K562 (cell line): ENCODE measurements around the gene GUK1. TPM values are rescaled to one million over a fixed set of nuclear protein-coding genes. Genes with fewer than 3 reads are reported as not detected.

ENCODE experiments used
- ARID2 ChIP-seq: fragments of 450-650 bp; IDR thresholded peaks from 2 replicates; pipeline ENCODE4 v1.6.1; 2017; ENCODE audit warnings: antibody characterized with exemption, mild to moderate bottlenecking
- DNMT1 ChIP-seq: fragments of 450-650 bp; IDR thresholded peaks from 2 replicates; pipeline ENCODE4 v1.6.1; 2016; ENCODE audit warnings: antibody characterized with exemption, mild to moderate bottlenecking
- HCFC1 ChIP-seq: IDR thresholded peaks from 2 replicates; pipeline ENCODE4 v1.6.1; 2012; ENCODE audit warnings: low read depth, low read length, improper control_type of control experiment
- HEY1 ChIP-seq: fragments of 250-450 bp; sonication (Bioruptor Pico); IDR thresholded peaks from 2 replicates; pipeline ENCODE4 v1.5.0; 2020; ENCODE audit warnings: mild to moderate bottlenecking, moderate library complexity, borderline replicate concordance
- HMGXB4 ChIP-seq: sonication (generic); formaldehyde crosslinking; IDR thresholded peaks from 2 replicates; pipeline ENCODE4 v1.8.1; 2023; ENCODE audit warnings: mild to moderate bottlenecking, missing genetic modification reagents
- ID3 ChIP-seq, 2 experiments: fragments of 250-450 bp in 1 of 2; fragments of 450-650 bp in 1 of 2; sonication (Bioruptor Pico) in 1 of 2; IDR thresholded peaks; 2 replicates each; pipeline versions ENCODE4 v1.6.1 to v1.8.0; 2016 to 2021; ENCODE audit warnings: mild to moderate bottlenecking in 2 of 2, moderate library complexity in 2 of 2, missing compliant biosample characterization in 1 of 2, missing genetic modification characterization in 1 of 2
- KDM5B ChIP-seq: fragments of 200-600 bp; sonication (generic); IDR thresholded peaks from 2 replicates; pipeline ENCODE4 v1.6.1; 2012; ENCODE audit warnings: low read depth, mild to moderate bottlenecking, moderate library complexity, low read length, control low read depth, inconsistent platforms; ENCODE audit not compliant: insufficient replicate concordance
- NCOR1 ChIP-seq: fragments of 450-650 bp; IDR thresholded peaks from 2 replicates; pipeline ENCODE4 v1.6.1; 2016; ENCODE audit warnings: mild to moderate bottlenecking, moderate library complexity
- NFIC ChIP-seq: fragments of 450-650 bp; IDR thresholded peaks from 2 replicates; pipeline ENCODE4 v1.6.1; 2017; ENCODE audit warnings: mild to moderate bottlenecking, inconsistent platforms
- NFRKB ChIP-seq: fragments of 450-650 bp; IDR thresholded peaks from 2 replicates; pipeline ENCODE4 v1.6.1; 2016; ENCODE audit warnings: low read depth
- VEZF1 ChIP-seq: fragments of 200-800 bp; sonication (Bioruptor generic); IDR thresholded peaks from 2 replicates; pipeline ENCODE4 v1.6.1; 2017; ENCODE audit warnings: missing genetic modification characterization, missing compliant biosample characterization
- ZNF217 ChIP-seq: sonication (generic); formaldehyde crosslinking; IDR thresholded peaks from 2 replicates; pipeline ENCODE4 v1.8.0; 2022; ENCODE audit warnings: mild to moderate bottlenecking, missing genetic modification reagents
- ZNF324 ChIP-seq: fragments of 250-450 bp; sonication (Bioruptor Pico); IDR thresholded peaks from 2 replicates; pipeline ENCODE4 v1.4.0; 2020; ENCODE audit warnings: mild to moderate bottlenecking
- ZNF407 ChIP-seq: fragments of 450-650 bp; IDR thresholded peaks from 2 replicates; pipeline ENCODE4 v1.6.1; 2016; ENCODE audit warnings: low read depth
- ZNF830 ChIP-seq: fragments of 250-450 bp; sonication (Bioruptor Pico); IDR thresholded peaks from 2 replicates; pipeline ENCODE4 v1.5.0; 2021; ENCODE audit warnings: mild to moderate bottlenecking
- polyA plus RNA-seq, 8 experiments: library from polyadenylated mRNA; depleted of rRNA in 4 of 8; stranded (reverse) in 5 of 8; unstranded in 3 of 8; fragments of >200 nt; fragmentation: Nextera tagmentation in 2 of 8; fragmentation: Illumina TruSeq in 1 of 8; extraction: Ambion mirVana in 2 of 8; extraction: Trizol in 1 of 8; gene quantifications; 2 replicates each; pipeline versions ENCODE4 v1.2.1 to v1.2.3, GENCODE V29; 2011 to 2014; ENCODE audit warnings: inconsistent platforms in 1 of 8, missing spikeins in 1 of 8
- total RNA-seq, 7 experiments: library from RNA; depleted of rRNA in 6 of 7; stranded (reverse); fragments of >200 nt in 6 of 7; fragmentation: Illumina TruSeq in 2 of 7; extraction: Trizol in 2 of 7; gene quantifications; 2 replicates each; pipeline versions ENCODE4 v1.2.1 to v1.2.3, GENCODE V29; 2011 to 2021; ENCODE audit warnings: low replicate concordance in 1 of 7

The GUK1 gene
- total and polyA plus RNA-seq, 9 of the 15 experiments (the other 6 are each of a cell fraction or from before 2014, with no cell fraction given): 7.0 to 331 (median 132) TPM

- no peak for TF ChIP-seq HMGXB4 (CRISPR knock-in tag)
- TF ChIP-seq ZNF830 (CRISPR knock-in tag): peak; percentile 67; the same call in 1 of the 2 replicates
- no peak for TF ChIP-seq ZNF407
- no peak; the same call in 1 of the 2 replicates for TF ChIP-seq NCOR1
- peak; percentile 85 for TF ChIP-seq VEZF1
- no peak for TF ChIP-seq HEY1 (CRISPR knock-in tag)
- TF ChIP-seq DNMT1: no peak
- no peak for TF ChIP-seq ZNF324 (CRISPR knock-in tag)
- no peak for TF ChIP-seq ID3 (CRISPR knock-in tag; IDR thresholded peaks at IDR 0.05)
- peak; percentile 79; the same call in 1 of the 2 replicates for TF ChIP-seq ID3 (tag; IDR thresholded peaks at IDR 0.05)
- 0 out of 2 replicates have a peak, but pooled peaks have one; percentile 11 for TF ChIP-seq ARID2
- peak; percentile 88 for TF ChIP-seq NFIC
- no peak; the same call in 1 of the 2 replicates for TF ChIP-seq NFRKB
- peak; percentile 79 for TF ChIP-seq HCFC1
- TF ChIP-seq KDM5B: peak; percentile 95
- TF ChIP-seq ZNF217 (CRISPR knock-in tag): no peak
Measured at GRCh38 chr1:228139931-228140723, at the start of gene GUK1 (continued).
